Neutrophil (primary cell): ENCODE results near the gene TMEM185A.
"Not testable (repeated sequence)": the region's sequence is repeated elsewhere in the genome, so short reads cannot be mapped to it uniquely, and the experiment has no call there.

Source experiments
- H3K27ac ChIP-seq: fragments of 200-600 bp; sonication (generic); 2 replicates; pipeline ENCODE4 v1.5.1; 2016; ENCODE audit warnings: mild to moderate bottlenecking, moderate library complexity
- H3K27me3 ChIP-seq: fragments of 200-600 bp; sonication (generic); 2 replicates; pipeline ENCODE4 v1.6.0; 2016; ENCODE audit warnings: mild to moderate bottlenecking
- H3K36me3 ChIP-seq: fragments of 200-600 bp; sonication (generic); 2 replicates; pipeline ENCODE4 v1.5.1; 2017
- H3K4me1 ChIP-seq, 2 experiments: fragments of 200-600 bp in 1 of 2; sonication (generic) in 1 of 2; 1 replicate in 1 of 2; 2 replicates in 1 of 2; pipeline versions ENCODE4 v1.5.1 to v1.6.1; 2013 to 2016; ENCODE audit warnings: low read depth in 1 of 2, low read length in 1 of 2, mild to moderate bottlenecking in 1 of 2, moderate library complexity in 1 of 2; ENCODE audit not compliant: control insufficient read depth in 1 of 2, insufficient read depth in 1 of 2
- H3K4me3 ChIP-seq, 2 experiments: fragments of 200-600 bp in 1 of 2; sonication (generic) in 1 of 2; 1 replicate in 1 of 2; 2 replicates in 1 of 2; pipeline ENCODE4 v1.5.1; 2013 to 2016; ENCODE audit warnings: low read depth in 1 of 2, low read length in 1 of 2, mild to moderate bottlenecking in 1 of 2, moderate library complexity in 1 of 2
- H3K9me3 ChIP-seq: fragments of 200-600 bp; sonication (generic); 2 replicates; pipeline ENCODE4 v1.5.1; 2016
- TF ChIP-seq, protein P1 (sequence below): fragments of 200-600 bp; sonication (generic); IDR thresholded peaks from 2 replicates; pipeline ENCODE4 v1.5.1; 2016; ENCODE audit warnings: antibody characterized with exemption

TMEM185A gene

DNA sequence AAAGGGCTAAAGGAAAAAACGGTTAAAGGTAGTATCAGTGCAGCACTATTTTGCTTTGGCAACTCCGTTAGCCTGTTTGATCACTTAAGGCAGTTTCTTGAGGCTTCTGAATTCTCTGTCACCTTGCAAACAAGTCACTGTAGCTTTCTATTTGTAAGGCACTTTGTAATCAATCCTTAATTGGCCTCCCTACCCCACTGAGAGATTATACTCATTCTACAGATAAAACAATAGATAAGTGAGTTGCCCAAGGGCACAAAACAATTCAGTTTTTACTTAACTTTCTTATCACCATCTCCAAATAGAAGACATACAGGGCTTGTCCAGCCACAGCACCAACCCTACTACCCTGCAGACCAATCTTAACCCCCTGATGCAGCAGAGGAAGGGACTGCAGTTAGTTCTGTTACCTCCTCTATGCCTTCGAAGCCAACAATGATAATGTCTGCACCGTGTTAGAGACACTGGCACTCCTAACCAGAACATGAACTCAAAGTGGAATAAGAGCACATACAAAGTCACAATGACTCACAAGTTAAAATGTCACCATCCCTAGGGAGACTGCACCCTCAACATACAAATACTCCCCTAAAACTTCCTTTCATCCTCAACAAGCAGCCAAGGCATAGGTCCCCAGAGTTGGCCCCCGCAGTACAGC is 1.7 kb downstream of the TMEM185A start:
- TF ChIP-seq, protein P1, sequence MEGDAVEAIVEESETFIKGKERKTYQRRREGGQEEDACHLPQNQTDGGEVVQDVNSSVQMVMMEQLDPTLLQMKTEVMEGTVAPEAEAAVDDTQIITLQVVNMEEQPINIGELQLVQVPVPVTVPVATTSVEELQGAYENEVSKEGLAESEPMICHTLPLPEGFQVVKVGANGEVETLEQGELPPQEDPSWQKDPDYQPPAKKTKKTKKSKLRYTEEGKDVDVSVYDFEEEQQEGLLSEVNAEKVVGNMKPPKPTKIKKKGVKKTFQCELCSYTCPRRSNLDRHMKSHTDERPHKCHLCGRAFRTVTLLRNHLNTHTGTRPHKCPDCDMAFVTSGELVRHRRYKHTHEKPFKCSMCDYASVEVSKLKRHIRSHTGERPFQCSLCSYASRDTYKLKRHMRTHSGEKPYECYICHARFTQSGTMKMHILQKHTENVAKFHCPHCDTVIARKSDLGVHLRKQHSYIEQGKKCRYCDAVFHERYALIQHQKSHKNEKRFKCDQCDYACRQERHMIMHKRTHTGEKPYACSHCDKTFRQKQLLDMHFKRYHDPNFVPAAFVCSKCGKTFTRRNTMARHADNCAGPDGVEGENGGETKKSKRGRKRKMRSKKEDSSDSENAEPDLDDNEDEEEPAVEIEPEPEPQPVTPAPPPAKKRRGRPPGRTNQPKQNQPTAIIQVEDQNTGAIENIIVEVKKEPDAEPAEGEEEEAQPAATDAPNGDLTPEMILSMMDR, result no peak
- Histone ChIP-seq H3K4me3 (no peak overlapping the region), H3K27me3 (peaks cover 9% of the 10 kb centered on the region), H3K27ac (no peak overlapping the region), H3K9me3 (no peaks in the 10 kb centered on the region), H3K36me3 (no peaks in the 10 kb centered on the region), H3K4me1 (peaks cover 9 to 15% of the 10 kb centered on the region in 2 experiments)

DNA sequence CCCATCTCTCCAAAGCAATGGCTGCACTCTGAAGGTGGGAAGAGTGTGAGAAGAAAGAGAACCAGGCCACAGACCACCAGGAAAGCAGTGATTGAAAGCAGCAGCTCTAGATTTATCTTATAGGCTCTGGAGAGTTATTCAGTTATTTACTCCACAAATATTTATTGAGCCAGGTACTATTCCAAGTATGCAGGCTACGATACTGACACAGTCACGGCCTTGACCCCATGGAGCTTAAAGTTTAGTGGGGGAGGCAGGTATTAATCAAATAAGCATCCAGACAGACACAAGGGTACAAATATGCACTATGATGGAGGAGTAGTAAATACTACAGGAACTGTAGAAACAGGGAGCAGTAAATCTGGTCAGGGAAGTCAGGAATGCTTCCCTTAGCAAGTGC is 2.8 kb downstream of the TMEM185A start:
- no peaks in the 10 kb centered on the region for H3K36me3 ChIP-seq
- H3K4me3 ChIP-seq, result no peak overlapping the region
- no peaks in the 10 kb centered on the region for H3K9me3 ChIP-seq
- TF ChIP-seq, protein P1, result no peak
- no peak overlapping the region for H3K27ac ChIP-seq
- H3K4me1 ChIP-seq, result peaks cover 9 to 15% of the 10 kb centered on the region in 2 experiments
- H3K27me3 ChIP-seq, result peaks cover 9% of the 10 kb centered on the region

DNA sequence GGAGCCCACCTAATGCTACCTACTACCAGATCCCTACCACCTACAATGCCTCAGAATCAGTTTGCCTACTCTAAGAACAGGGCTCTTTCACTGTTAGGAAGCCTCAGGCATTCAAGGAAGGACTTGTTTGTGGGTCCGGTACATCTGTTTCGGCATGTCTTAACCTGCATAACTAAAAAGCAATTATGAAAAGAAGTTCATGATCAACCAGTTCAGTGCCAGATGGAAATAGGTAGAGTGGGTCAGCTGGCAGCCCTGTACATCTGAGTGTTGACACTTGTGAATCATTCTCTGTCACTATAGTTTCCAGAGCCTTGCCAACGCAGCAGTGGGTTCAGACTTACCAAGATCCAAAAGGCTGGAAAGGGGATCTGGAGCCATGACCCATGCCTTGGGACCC is 3.3 kb downstream of the TMEM185A start:
- Histone ChIP-seq H3K36me3 (no peaks in the 10 kb centered on the region), H3K27ac (no peak overlapping the region), H3K27me3 (peaks cover 4% of the 10 kb centered on the region), H3K4me3 (no peak overlapping the region), H3K4me1 (peaks cover 9 to 15% of the 10 kb centered on the region in 2 experiments), H3K9me3 (no peaks in the 10 kb centered on the region)
- TF ChIP-seq, protein P1, result no peak

DNA sequence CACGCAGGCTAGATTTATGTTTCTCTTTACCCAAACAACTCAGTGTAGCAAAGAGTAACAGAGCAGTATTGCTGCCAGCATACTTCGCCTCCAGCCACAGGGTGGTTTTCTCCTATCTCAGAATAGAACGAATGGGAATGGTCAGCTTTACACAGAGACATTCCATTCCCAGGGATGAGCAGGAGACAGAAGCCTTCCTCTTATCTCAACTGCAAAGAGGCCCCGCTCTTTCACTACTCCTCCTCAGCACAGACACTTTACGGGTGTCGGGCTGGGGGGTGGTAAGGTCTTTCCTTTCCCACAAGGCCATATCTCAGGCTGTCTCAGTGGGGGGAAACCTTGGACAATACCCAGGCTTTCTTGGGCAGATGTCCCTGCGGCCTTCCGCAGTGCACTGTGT is 4.8 kb downstream of the TMEM185A start:
- H3K4me3 ChIP-seq, H3K9me3 ChIP-seq, H3K27ac ChIP-seq, H3K27me3 ChIP-seq, H3K36me3 ChIP-seq: not testable (repeated sequence)
- peaks cover 9 to 13% of the 10 kb centered on the region in 2 experiments for H3K4me1 ChIP-seq

DNA sequence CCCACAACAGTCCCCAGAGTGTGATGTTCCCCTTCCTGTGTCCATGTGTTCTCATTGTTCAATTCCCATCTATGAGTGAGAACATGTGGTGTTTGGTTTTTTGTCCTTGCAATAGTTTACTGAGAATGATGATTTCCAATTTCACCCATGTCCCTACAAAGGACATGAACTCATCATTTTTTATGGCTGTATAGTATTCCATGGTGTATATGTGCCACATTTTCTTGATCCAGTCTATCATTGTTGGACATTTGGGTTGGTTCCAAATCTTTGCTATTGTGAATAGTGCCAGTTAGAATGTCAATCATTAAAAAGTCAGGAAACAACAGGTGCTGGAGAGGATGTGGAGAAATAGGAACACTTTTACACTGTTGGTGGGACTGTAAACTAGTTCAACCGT is 11.9 kb downstream of the TMEM185A start:
- H3K36me3 ChIP-seq, H3K27ac ChIP-seq, H3K9me3 ChIP-seq, H3K4me1 ChIP-seq, H3K4me3 ChIP-seq, H3K27me3 ChIP-seq: not testable (repeated sequence)

DNA sequence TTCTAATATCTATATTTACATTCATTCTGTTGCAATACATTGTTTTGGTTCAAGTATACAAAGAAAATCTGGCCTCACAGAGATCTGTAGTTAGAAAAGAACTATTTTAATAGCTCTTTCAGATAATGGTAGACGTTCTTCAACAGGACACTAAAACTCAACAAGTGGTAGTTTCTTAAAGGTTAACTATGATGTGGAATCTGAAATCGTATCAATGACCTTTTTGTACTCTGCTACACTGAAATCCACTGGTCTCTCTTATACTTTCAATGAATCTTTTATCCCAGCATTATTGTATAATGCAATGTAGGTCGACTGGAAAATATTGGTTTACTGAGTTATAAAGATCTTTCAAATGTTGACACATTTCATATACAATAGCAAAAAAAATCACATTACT is 12.7 kb downstream of the TMEM185A start:
- TF ChIP-seq, protein P1, result no peak
- Histone ChIP-seq H3K4me1 (no peaks in the 10 kb centered on the region), H3K9me3 (no peaks in the 10 kb centered on the region), H3K4me3 (no peak overlapping the region), H3K27ac (no peak overlapping the region), H3K27me3 (no peaks in the 10 kb centered on the region), H3K36me3 (no peaks in the 10 kb centered on the region)
